HG02588 (cell line): ENCODE results near the gene TAS1R2.
"Not testable (repeated sequence)": the region's sequence is repeated elsewhere in the genome, so short reads cannot be mapped to it uniquely, and the experiment has no call there.

Experiments used
- ATAC-seq: cut with Tn5 transposase; IDR thresholded peaks from one replicate; pipeline ENCODE4 v1.9.1; 2021; ENCODE audit warnings: mild to moderate bottlenecking, moderate library complexity; ENCODE audit not compliant: unreplicated experiment

The TAS1R2 gene

GRCh38 chr1:18884419-18884717, 24.9 kb upstream of the TAS1R2 start:
- ATAC-seq: no peak

DNA sequence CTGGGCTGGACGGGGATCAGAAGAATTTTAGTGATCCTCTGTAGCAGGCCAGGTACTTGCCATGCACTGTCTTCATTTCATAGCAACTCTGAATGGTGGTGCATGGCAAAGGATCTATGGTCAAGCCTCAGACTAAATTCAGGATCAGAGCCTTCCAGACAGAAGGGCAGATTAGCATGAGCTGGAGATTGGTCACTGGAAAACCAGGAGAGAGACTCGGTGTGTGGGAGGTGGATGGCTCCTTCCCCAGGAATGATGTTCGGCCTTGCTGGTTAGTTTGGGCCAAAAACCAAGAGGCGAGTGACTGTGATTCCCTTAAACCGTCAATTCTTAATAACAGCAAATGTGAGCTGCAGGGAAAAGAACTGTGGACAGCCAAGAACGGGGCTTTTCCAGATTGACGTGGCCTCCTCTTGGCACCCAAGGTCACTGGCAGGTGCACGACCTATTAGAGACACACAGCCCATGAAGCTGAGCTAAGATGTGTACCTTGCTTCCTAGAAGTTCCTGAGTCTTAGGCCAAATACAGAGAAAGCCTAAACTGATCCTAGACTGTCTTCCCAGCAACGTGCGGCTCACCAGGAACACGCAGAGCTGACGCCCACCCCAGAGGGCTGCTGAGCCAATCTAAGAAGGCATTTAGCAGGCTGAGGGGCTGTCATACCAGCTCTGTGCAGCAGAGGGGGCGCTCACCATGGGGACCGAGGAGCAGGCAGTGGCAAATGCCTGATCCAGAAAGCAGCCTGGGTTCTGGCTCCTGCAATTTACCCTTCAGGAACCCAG, 24.4 kb upstream of the TAS1R2 start:
- no peak for ATAC-seq

DNA sequence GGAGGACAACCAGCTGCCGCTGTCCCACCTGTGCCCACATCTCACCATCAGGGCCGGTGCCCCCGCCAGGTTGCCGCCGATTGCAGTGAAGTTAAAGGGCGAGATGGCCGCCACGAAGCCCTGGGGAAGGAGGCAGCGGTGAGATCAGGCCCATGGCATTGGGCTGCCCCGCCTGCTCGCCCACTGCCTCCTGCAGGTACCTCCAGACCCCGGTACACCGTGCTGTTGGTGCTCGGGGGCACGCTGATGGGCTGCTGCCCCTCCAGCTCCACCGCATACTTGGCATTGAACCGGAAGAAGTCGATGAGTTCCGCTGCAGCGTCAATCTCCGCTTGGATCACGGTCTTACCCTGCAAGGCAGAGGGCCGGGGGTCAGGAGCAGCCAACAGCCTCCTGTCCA, 23.6 kb upstream of the TAS1R2 start:
- no peak for ATAC-seq

DNA sequence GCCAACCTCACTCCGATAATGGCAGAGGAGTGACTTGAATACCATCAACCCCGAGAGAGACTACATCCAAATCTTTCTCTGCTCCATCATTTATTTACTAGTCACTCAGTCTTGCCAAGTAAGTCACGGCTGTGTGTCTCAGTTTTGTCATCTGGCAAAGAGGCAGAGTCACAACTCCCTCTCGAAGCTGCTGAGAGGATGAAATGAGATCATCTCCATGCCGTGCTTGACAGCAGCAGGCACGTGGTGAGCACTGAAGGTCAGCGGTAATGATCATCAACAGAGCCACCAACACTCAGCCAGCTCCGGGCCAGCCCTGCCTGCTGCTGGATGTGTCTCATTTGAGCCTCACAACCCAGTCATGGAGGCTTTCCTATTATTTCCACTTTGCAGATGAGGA, 23.0 kb upstream of the TAS1R2 start:
- no peak for ATAC-seq

DNA sequence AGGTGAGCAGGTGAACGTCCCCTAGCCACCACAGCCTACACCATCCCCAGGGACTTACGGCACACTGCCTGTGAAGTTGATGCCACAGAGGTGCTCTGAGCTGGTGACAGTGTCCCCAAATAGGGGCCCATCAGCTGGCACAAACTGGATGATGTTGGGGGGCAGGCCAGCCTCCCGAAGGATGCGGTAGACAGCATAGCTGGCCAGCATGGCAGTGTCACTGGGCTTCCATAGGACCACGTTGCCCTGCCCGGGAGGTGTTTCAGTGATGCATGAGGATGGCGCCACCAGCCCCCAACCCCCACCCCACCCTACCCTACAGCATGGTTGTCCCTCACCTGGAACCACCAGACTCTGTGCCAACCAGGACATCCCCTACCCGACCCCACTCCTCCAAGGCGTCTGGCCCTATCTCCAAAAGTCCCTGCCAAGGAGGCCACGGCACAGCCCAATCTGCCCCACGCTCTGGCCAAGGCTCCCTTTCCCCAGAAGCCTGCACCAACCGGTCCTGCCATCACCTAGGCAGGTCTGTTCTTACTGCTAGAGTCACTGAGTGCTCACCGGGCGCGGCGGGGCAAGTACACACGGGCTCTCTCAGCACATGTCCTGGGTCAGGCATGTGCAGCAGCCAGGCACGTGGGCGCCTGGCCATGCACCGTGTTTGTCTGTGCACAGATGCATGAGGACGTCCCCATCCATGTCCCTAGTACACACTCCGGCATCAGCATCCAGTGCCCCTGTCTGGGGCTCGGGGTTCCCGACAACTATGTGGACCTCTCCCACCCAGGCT, 22.4 kb upstream of the TAS1R2 start:
- ATAC-seq: no peak

GRCh38 chr1:18881164-18881563, 21.7 kb upstream of the TAS1R2 start:
- ATAC-seq: no peak

GRCh38 chr1:18880585-18880984, 21.1 kb upstream of the TAS1R2 start:
- ATAC-seq: no peak

DNA sequence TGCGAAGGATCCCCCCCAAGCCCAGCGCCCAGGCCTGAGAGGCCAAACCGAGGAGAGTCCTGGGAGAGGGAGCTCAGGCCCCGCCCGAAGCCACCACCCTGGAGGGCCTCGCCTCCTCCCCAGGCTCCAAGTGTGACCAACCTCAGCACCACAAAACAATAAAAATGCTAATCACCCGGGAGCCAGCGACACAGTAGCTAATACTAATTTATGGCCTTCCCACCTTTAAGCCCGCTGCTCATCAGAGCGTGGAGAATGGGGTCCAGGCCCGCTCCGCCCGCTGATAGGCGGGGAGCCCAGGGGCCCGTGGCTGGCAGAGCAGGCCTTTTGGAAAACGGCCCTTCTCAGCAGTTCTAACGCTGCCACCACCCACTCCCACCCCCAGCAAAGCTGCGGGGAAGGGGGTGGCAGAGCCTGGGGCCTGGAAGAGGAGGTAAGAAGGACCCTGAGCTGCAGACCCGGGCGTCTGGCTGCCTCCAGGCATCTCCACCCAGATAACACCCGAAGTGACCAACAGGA, 20.4 kb upstream of the TAS1R2 start:
- no peak for ATAC-seq

DNA sequence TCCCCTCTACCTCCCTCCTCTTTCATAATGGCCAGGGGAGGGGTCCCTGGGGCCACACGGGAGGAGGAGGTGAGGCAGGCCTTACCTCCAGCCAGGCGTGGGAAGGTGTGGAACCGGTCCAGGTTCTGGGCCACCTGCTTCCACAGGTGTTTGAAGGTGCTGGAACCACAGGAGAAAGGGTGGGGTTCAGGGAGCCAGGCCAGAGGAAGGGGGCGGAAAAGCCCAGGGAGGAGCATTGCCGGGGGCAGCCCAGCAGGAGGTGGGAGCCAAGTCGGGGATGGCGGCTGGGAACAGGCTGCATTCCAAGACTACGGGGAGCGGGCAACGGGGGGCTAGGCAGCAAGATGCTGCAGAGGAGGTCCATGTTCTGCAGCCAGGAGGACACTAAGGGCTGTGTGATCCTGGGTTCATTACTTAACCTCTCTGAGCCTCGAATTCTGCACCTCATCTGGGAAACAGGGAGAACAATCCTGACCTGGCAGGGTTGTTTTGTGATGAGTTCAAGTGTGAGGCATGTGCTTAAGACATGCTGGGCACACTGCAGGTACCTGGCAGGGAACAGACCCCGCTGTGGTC, 19.8 kb upstream of the TAS1R2 start:
- no peak for ATAC-seq

DNA sequence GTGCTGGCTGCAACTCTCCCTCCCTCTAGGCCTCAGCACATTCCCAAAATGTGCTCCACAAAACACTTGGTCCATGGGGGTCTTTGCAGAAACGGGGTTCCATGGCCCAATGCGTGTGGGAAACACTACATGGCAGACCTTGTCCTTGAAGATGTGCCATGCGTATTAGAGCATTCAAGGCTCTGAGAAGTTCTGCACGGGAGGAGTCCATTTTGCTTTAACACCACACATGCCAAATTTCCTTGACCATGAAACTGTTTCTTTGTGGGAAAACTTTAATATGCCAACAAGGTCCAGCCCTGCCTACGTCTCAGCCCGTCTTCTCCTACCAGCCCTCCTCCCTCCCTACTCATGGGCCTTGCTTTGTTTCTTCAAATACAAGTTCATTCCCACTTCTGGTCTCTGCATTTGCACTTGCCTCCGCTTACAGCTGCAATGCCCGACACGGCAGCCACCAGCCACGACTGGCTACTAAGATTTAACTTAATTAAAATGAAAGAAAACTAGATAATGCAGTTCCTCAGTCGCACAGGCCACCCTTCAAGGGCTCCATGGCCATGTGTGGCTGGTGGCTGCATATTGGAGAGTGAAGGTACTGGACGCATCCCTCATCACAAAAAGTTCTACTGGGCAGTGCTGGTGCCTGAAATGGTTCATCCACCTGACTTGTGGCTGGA, 19.2 kb upstream of the TAS1R2 start:
- ATAC-seq: no peak

GRCh38 chr1:18877282-18877681, 17.8 kb upstream of the TAS1R2 start:
- no peak for ATAC-seq

DNA sequence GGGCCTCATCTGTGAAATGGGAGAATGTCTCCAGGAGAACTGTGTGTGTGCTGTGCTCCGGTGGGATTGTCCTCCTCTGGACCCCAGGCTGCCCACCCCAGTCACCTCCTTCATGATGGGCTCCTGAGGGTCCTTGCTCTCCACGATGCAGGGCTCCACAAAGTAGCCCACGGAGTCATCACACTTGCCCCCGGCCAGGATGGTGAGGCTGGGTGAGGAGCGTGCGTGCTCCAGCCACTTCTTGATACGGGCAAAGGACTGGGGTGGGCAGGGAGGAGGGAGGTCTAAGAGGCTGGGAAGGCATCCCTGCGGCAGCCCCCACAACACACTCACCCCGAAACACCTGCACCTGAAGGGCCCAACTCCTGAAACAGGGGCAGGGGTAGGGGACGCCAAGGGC, 16.8 kb upstream of the TAS1R2 start:
- no peak for ATAC-seq

- ATAC-seq: no peak
Measured at GRCh38 chr1:18875796-18876128, 16.3 kb upstream of the TAS1R2 start.

DNA sequence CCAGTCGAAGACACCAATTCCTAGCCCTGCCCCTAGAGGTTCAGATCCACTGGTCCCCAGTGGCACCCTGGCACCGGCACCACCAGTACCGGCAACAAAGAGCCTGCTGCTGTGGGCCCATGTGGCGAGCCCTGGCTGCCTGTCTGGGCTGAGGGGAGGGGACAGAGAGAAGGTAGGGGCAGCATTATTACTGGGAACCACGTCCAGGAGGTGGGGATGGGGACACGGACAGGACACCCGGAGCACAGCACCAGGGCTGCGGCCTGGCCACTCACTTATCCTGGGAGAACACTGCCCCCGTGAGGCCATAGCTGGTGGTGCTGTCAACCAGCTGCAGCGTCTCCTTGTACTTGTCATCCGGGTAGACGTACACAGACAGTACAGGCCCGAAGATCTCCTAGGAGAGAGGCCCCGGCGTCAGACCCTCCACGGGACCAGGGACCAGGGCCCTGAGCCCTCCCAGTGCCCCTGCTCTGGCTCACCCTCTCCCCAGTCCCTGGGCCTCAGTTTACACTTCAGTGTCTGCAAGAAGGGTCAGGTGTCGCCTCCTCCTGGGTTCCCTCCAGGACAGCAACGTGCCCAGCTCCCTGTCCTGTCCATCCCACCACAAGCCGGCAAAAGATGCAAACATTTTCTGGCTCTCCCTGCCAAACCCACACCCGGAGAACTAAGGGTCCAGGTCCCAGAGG, 15.8 kb upstream of the TAS1R2 start:
- no peak for ATAC-seq

DNA sequence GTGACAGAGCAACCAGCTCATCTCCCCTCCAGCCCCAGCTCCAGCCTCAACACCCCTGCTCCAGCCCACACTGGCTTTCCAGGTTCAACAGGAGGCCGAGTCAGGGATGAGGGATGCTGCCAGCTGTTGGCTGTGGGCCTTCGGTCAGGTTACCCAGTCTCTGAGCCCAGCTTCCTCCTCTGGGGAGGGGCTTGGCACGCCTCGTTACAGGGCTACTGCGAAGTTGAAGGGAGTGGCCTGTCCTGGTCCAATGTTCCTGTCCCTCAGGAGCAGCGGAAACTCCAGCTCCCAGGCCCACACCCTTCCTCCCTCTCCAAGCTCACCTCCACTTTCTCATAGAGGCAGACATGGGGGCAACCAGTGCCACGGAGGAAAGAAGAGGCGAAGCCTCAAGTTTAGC, 15.1 kb upstream of the TAS1R2 start:
- ATAC-seq: no peak

DNA sequence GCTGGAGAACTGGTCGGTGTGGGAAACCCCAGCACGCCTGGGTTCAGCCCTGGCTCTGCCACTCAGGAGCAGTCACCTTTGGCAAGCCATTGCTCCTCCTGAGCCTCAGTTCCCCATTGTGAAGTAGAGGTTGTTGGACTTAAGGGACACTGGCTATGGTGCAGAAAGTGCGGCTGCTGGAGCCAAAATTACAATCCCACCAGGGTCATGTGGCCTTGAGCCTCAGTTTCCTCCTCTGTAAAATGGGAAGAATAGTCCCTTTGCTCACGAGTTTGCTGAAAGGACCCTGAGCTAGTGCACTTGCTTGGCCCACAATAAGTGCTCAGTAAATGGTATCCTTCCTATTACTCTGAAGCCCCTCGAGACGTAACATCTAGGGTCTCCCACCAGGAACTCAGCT, 14.6 kb upstream of the TAS1R2 start:
- no peak for ATAC-seq

- no peak for ATAC-seq
Measured at GRCh38 chr1:18872071-18872611, 12.7 kb upstream of the TAS1R2 start.

- ATAC-seq: no peak
Measured at GRCh38 chr1:18871401-18872070, 12.1 kb upstream of the TAS1R2 start.

DNA sequence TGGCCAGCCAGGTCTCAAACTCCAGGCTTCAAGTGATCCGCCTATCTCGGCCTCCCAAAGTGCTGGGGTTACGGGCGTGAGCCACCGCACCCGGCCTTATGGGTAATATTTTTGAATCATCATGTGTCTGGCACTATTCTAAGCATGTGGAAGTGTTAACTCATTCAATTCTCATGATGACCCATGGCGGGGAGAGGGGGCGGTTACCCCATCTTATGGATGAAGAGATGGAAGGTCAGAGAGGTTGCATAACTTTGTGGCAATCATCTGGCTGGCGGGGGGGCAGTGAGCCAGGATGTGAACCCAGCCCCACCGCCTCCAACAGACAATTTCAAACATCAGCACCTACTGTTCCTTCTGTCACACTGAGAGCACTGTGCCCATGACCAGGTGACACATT, 11.5 kb upstream of the TAS1R2 start:
- ATAC-seq: no peak

- not testable (repeated sequence) for ATAC-seq
Measured at GRCh38 chr1:18870595-18870865, 11.1 kb upstream of the TAS1R2 start.
